Measurements from ENCODE around the gene TMEM97. TPM values are rescaled to one million over a fixed set of nuclear protein-coding genes. Genes with fewer than 3 reads are reported as not detected.

Gene TMEM97
- total and polyA plus RNA-seq, 9 of the 15 experiments (the other 6 are each of a cell fraction or from before 2014, with no cell fraction given), result 34.6 to 121 (median 76.0) TPM

- TF ChIP-seq ZNF583 (CRISPR knock-in tag; IDR thresholded peaks at IDR 0.05), result no peak
- no peak for TF ChIP-seq ETS2 (tag; IDR thresholded peaks at IDR 0.05; ENCODE audit: borderline replicate concordance, poor library complexity, severe bottlenecking)
- TF ChIP-seq U2AF1 (optimal IDR thresholded peaks at IDR 0.05; ENCODE audit: low read depth, low read length), result no peak
- TF ChIP-seq ZNF174 (CRISPR knock-in tag; IDR thresholded peaks at IDR 0.05), result no peak
- peak; percentile 52; the same call in 1 of the 2 replicates for TF ChIP-seq BCOR (IDR thresholded peaks at IDR 0.05)
- TF ChIP-seq FOXP1 (CRISPR knock-in tag; IDR thresholded peaks at IDR 0.05), result no peak
- TF ChIP-seq GABPB2 (CRISPR knock-in tag; conservative IDR thresholded peaks at IDR 0.05), result no peak
- peak; percentile 18; the same call in 1 of the 2 replicates for TF ChIP-seq NFRKB (IDR thresholded peaks at IDR 0.05; ENCODE audit: low read depth)
- TF ChIP-seq ELF4 (CRISPR knock-in tag; IDR thresholded peaks at IDR 0.05), result no peak
- TF ChIP-seq MCM3 (IDR thresholded peaks at IDR 0.05), result no peak
- TF ChIP-seq PTTG1 (tag; IDR thresholded peaks at IDR 0.05; ENCODE audit: low read depth), result no peak
- no peak for TF ChIP-seq NFXL1 (CRISPR knock-in tag; IDR thresholded peaks at IDR 0.05)
- no peak for TF ChIP-seq ZNF695 (CRISPR knock-in tag; IDR thresholded peaks at IDR 0.05)
- TF ChIP-seq HNRNPLL (IDR thresholded peaks at IDR 0.05; ENCODE audit: low read depth, low read length, poor library complexity, severe bottlenecking), result peak; percentile 65
- no peak for TF ChIP-seq PHTF2 (CRISPR knock-in tag; IDR thresholded peaks at IDR 0.05)
- peak; percentile 59 for TF ChIP-seq NKRF (IDR thresholded peaks at IDR 0.05; ENCODE audit: borderline replicate concordance)
- TF ChIP-seq FOXP4 (CRISPR knock-in tag; IDR thresholded peaks at IDR 0.05; ENCODE audit: borderline replicate concordance), result no peak
- TF ChIP-seq, protein P1, sequence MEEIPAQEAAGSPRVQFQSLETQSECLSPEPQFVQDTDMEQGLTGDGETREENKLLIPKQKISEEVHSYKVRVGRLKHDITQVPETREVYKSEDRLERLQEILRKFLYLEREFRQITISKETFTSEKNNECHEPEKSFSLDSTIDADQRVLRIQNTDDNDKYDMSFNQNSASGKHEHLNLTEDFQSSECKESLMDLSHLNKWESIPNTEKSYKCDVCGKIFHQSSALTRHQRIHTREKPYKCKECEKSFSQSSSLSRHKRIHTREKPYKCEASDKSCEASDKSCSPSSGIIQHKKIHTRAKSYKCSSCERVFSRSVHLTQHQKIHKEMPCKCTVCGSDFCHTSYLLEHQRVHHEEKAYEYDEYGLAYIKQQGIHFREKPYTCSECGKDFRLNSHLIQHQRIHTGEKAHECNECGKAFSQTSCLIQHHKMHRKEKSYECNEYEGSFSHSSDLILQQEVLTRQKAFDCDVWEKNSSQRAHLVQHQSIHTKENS (CRISPR knock-in tag; IDR thresholded peaks at IDR 0.05), result no peak
- TF ChIP-seq KAT2B (IDR thresholded peaks at IDR 0.05; ENCODE audit: low read depth, low read length), result no peak
- TF ChIP-seq, protein P2, sequence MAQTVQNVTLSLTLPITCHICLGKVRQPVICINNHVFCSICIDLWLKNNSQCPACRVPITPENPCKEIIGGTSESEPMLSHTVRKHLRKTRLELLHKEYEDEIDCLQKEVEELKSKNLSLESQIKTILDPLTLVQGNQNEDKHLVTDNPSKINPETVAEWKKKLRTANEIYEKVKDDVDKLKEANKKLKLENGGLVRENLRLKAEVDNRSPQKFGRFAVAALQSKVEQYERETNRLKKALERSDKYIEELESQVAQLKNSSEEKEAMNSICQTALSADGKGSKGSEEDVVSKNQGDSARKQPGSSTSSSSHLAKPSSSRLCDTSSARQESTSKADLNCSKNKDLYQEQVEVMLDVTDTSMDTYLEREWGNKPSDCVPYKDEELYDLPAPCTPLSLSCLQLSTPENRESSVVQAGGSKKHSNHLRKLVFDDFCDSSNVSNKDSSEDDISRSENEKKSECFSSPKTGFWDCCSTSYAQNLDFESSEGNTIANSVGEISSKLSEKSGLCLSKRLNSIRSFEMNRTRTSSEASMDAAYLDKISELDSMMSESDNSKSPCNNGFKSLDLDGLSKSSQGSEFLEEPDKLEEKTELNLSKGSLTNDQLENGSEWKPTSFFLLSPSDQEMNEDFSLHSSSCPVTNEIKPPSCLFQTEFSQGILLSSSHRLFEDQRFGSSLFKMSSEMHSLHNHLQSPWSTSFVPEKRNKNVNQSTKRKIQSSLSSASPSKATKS (CRISPR knock-in tag; IDR thresholded peaks at IDR 0.05), result no peak
- TF ChIP-seq DNMT1 (IDR thresholded peaks at IDR 0.05), result no peak
- TF ChIP-seq TCF7L2 (IDR thresholded peaks at IDR 0.05; ENCODE audit: low read depth, low read length), result no peak
Observed at GRCh38 chr17:28318759-28319597, at the start of gene TMEM97 (continued).

Measured in K562 (cell line).